IMR-90 (cell line): ENCODE measurements around the gene LGALS16.

Source experiments
- BHLHE40 ChIP-seq: fragments of 150-350 bp; IDR thresholded peaks from 2 replicates; pipeline ENCODE4 v1.6.1; 2016; ENCODE audit warnings: mild to moderate bottlenecking, low read depth, low read length
- CEBPB ChIP-seq: IDR thresholded peaks from 2 replicates; pipeline ENCODE4 v1.6.1; 2012; ENCODE audit warnings: low read depth, low read length, improper control_type of control experiment
- FOS ChIP-seq: fragments of 150-350 bp; IDR thresholded peaks from 2 replicates; pipeline ENCODE4 v1.6.1; 2016; ENCODE audit warnings: low read depth, low read length
- MAFK ChIP-seq: IDR thresholded peaks from 2 replicates; pipeline ENCODE4 v1.6.1; 2012; ENCODE audit warnings: low read depth, low read length, improper control_type of control experiment
- POLR2A ChIP-seq: IDR thresholded peaks from 2 replicates; pipeline ENCODE4 v1.6.1; 2012; ENCODE audit warnings: mild to moderate bottlenecking, low read depth, low read length
- RCOR1 ChIP-seq: IDR thresholded peaks from 2 replicates; pipeline ENCODE4 v1.6.1; 2012; ENCODE audit warnings: mild to moderate bottlenecking, low read length, improper control_type of control experiment; ENCODE audit not compliant: insufficient replicate concordance
- SMC3 ChIP-seq: fragments of 150-350 bp; IDR thresholded peaks from 2 replicates; pipeline ENCODE4 v1.6.1; 2016; ENCODE audit warnings: low read depth, mild to moderate bottlenecking, antibody characterized with exemption, low read length, moderate library complexity
- TF ChIP-seq, protein P1 (sequence below): conservative IDR thresholded peaks from 2 replicates; pipeline ENCODE4 v1.5.1; 2012; ENCODE audit warnings: mild to moderate bottlenecking, low read depth, low read length, improper control_type of control experiment
- TF ChIP-seq, protein P2 (sequence below): fragments of 150-350 bp; IDR thresholded peaks from 2 replicates; pipeline ENCODE4 v1.6.1; 2017; ENCODE audit warnings: mild to moderate bottlenecking, antibody characterized with exemption, low read length, low read depth
- TF ChIP-seq, protein P3 (sequence below): fragments of 150-350 bp; IDR thresholded peaks from 2 replicates; pipeline ENCODE4 v1.6.1; 2016; ENCODE audit warnings: low read depth, mild to moderate bottlenecking, low read length, moderate library complexity, borderline replicate concordance

DNA sequence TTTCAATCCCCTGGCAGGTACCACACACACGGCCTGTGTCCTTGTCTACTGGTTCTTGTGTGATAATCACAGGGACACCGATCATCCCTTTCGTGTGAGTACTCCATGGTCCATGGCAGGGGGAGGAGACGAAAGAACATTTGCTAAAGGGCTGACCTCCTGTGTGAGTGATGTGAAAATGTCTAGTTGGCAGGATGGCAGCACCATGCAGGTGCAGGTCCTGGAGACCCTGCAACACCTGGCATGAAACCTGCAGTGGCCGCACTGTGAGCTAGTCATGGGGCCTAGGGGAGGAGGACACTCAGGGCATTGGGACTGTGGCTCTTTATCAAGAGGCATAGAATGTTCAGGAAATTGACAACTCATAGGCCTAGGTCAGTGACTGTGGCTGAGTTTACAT lies 25.7 kb downstream of the LGALS16 start:
- TF ChIP-seq POLR2A (no peak), MAFK (no peak), CEBPB (no peak), SMC3 (no peak), RCOR1 (no peak), BHLHE40 (no peak), FOS (no peak)
- TF ChIP-seq, protein P1, sequence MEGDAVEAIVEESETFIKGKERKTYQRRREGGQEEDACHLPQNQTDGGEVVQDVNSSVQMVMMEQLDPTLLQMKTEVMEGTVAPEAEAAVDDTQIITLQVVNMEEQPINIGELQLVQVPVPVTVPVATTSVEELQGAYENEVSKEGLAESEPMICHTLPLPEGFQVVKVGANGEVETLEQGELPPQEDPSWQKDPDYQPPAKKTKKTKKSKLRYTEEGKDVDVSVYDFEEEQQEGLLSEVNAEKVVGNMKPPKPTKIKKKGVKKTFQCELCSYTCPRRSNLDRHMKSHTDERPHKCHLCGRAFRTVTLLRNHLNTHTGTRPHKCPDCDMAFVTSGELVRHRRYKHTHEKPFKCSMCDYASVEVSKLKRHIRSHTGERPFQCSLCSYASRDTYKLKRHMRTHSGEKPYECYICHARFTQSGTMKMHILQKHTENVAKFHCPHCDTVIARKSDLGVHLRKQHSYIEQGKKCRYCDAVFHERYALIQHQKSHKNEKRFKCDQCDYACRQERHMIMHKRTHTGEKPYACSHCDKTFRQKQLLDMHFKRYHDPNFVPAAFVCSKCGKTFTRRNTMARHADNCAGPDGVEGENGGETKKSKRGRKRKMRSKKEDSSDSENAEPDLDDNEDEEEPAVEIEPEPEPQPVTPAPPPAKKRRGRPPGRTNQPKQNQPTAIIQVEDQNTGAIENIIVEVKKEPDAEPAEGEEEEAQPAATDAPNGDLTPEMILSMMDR = no peak
- TF ChIP-seq, protein P2, sequence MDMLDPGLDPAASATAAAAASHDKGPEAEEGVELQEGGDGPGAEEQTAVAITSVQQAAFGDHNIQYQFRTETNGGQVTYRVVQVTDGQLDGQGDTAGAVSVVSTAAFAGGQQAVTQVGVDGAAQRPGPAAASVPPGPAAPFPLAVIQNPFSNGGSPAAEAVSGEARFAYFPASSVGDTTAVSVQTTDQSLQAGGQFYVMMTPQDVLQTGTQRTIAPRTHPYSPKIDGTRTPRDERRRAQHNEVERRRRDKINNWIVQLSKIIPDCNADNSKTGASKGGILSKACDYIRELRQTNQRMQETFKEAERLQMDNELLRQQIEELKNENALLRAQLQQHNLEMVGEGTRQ = no peak
- TF ChIP-seq, protein P3, sequence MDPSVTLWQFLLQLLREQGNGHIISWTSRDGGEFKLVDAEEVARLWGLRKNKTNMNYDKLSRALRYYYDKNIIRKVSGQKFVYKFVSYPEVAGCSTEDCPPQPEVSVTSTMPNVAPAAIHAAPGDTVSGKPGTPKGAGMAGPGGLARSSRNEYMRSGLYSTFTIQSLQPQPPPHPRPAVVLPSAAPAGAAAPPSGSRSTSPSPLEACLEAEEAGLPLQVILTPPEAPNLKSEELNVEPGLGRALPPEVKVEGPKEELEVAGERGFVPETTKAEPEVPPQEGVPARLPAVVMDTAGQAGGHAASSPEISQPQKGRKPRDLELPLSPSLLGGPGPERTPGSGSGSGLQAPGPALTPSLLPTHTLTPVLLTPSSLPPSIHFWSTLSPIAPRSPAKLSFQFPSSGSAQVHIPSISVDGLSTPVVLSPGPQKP = no peak
